GM12872 (cell line): ENCODE measurements around the gene DNMT3A.

Experiments used
- CTCF ChIP-seq: IDR thresholded peaks from 3 replicates; pipeline ENCODE4 v1.5.1; 2011; ENCODE audit warnings: low read depth, mild to moderate bottlenecking, low read length, moderate library complexity; ENCODE audit not compliant: insufficient read depth

DNMT3A gene

DNA sequence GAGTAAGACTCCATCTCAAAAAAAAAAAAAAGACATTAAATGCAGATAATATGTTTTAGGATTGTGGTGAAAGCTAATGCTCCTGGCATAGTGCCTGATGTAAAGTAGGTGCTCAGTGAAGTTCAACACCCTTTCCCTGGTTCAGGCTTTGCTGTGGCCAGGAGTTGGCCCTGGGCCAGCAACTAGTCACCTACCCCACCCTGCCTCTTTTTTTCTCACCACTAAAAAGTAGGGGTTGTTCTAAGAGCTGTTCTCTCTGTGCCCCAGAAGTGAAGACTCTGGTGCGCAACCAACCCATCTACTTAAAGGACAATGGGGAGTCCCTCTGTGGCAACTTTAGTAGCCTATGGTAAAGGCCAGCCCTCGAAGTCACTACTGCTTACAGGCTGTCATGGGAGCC, 75.9 kb downstream of the DNMT3A start:
- no peak for TF ChIP-seq CTCF

- no peak for TF ChIP-seq CTCF
Observed at GRCh38 chr2:25265001-25265400, 76.7 kb downstream of the DNMT3A start.

DNA sequence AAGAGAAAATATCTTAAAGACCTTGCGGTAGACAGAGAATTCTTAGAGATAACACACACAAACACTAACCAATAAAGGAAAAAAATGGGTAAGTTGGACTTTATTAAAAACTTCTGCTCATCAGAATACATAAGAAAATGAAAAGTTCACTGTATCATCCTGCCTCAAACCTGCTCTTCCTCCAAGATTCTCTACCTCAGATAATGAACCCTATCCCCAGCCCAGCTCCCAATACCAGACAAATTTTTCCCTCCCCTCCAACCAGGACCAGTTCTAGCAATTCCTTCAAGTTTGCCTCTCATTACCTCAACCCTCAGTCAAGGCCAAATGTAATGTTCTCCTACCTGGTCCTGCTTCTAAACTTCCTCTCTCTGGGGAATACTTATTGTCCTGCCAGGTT, 79.4 kb downstream of the DNMT3A start:
- TF ChIP-seq CTCF: no peak

DNA sequence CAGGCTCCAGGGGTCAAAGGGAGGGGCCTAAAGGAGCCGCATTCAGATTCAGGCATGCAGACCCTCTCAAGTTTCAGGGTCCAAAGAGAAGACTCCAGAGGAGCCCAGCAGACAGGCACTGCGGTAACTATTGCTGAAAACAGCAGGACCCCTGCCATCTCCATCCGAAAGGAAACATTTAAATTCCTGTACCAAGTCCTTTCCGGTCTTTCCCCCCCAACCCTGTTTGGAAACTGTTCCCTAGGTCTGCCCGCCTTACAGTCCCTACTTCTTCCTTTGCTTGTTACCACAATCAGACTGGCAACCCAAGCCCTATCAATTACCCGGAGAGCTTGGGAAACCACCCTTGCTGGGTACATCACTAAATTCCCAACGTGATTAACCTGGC, 82.0 kb downstream of the DNMT3A start:
- no peak for TF ChIP-seq CTCF

GRCh38 chr2:25258847-25259736, 82.6 kb downstream of the DNMT3A start:
- no peak for TF ChIP-seq CTCF

GRCh38 chr2:25257931-25258846, 83.5 kb downstream of the DNMT3A start:
- peak; percentile 34 for TF ChIP-seq CTCF

DNA sequence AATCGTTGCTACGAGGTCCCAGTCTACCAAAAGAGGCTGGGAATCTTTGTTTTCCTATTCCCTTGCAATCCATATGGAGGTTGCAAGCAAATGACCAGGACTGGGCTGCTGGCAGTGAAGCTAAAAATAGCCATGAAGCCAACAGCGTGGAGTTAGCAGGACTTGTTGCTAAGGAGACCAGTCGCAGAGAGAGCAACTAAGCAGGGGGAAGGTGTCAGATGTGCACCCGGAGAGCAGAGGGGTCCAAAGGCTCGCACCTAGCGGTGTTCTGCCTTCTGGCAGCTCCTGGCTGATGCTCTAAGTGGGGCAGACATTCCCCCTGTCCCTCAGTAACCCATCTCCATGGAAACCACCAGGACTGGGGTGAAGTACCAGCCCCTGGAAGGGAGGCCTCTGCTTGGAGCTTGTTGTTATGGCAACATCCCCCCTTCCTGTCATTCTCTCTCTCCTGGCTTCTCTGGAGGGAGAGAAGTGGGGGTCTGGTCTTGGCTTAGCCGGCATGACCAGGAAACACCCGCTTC, 84.6 kb downstream of the DNMT3A start:
- no peak for TF ChIP-seq CTCF
